HepG2 (cell line): ENCODE results near the gene TBCD. TPM values are rescaled to one million over a fixed set of nuclear protein-coding genes. Genes with fewer than 3 reads are reported as not detected.

Source experiments
- ATF4 ChIP-seq, 2 experiments: fragments of 450-650 bp in 1 of 2; sonication (generic) in 1 of 2; formaldehyde crosslinking; IDR thresholded peaks; 2 replicates each; pipeline versions ENCODE4 v1.5.0 to v1.8.0; 2020 to 2022; ENCODE audit warnings: mild to moderate bottlenecking in 1 of 2, missing genetic modification reagents in 1 of 2
- CREB1 ChIP-seq, 2 experiments: fragments of 450-650 bp in 1 of 2; IDR thresholded peaks; 2 replicates each; pipeline ENCODE4 v1.6.1; 2016 to 2017; ENCODE audit warnings: control low read depth in 1 of 2, mild to moderate bottlenecking in 1 of 2, missing compliant biosample characterization in 1 of 2, missing genetic modification characterization in 1 of 2
- E2F2 ChIP-seq: sonication (generic); formaldehyde crosslinking; IDR thresholded peaks from 2 replicates; pipeline ENCODE4 v1.4.0; 2020; ENCODE audit warnings: missing genetic modification reagents, borderline replicate concordance
- FOXK1 ChIP-seq: sonication (generic); formaldehyde crosslinking; IDR thresholded peaks from 2 replicates; pipeline ENCODE4 v1.4.0; 2020; ENCODE audit warnings: low read depth, missing genetic modification reagents, borderline replicate concordance
- FOXO1 ChIP-seq: sonication (generic); formaldehyde crosslinking; IDR thresholded peaks from 2 replicates; pipeline ENCODE4 v1.4.0; 2020; ENCODE audit warnings: missing genetic modification reagents
- FUBP1 ChIP-seq: sonication (generic); formaldehyde crosslinking; IDR thresholded peaks from 2 replicates; pipeline ENCODE4 v1.5.1; 2020; ENCODE audit warnings: missing genetic modification reagents, mild to moderate bottlenecking, borderline replicate concordance
- IRF9 ChIP-seq: sonication (generic); formaldehyde crosslinking; IDR thresholded peaks from 2 replicates; pipeline ENCODE4 v1.8.0; 2022; ENCODE audit warnings: missing genetic modification reagents, mild to moderate bottlenecking, borderline replicate concordance
- JARID2 ChIP-seq: sonication (generic); formaldehyde crosslinking; IDR thresholded peaks from 2 replicates; pipeline ENCODE4 v1.8.1; 2023; ENCODE audit warnings: missing genetic modification reagents, inconsistent platforms; ENCODE audit not compliant: insufficient replicate concordance
- KMT2B ChIP-seq: IDR thresholded peaks from 2 replicates; pipeline ENCODE4 v1.6.1; 2016; ENCODE audit warnings: missing genetic modification reagents, missing compliant biosample characterization
- MTF1 ChIP-seq: sonication (generic); formaldehyde crosslinking; IDR thresholded peaks from 2 replicates; pipeline ENCODE4 v1.5.0; 2020; ENCODE audit warnings: missing genetic modification reagents
- NCOA2 ChIP-seq: sonication (generic); formaldehyde crosslinking; IDR thresholded peaks from 2 replicates; pipeline ENCODE4 v1.8.0; 2022; ENCODE audit warnings: inconsistent platforms
- NR2F2 ChIP-seq: IDR thresholded peaks from 2 replicates; pipeline ENCODE4 v1.6.1; 2012; ENCODE audit warnings: low read depth, inconsistent platforms, borderline replicate concordance
- NR2F6 ChIP-seq, 2 experiments: IDR thresholded peaks; 2 replicates each; pipeline ENCODE4 v1.6.1; 2016; ENCODE audit warnings: antibody characterized with exemption in 1 of 2, mild to moderate bottlenecking in 1 of 2
- ONECUT2 ChIP-seq: sonication (generic); formaldehyde crosslinking; IDR thresholded peaks from 2 replicates; pipeline ENCODE4 v1.4.0; 2020; ENCODE audit warnings: missing genetic modification reagents
- RBAK ChIP-seq: sonication (generic); formaldehyde crosslinking; IDR thresholded peaks from 2 replicates; pipeline ENCODE4 v1.5.1; 2020; ENCODE audit warnings: mild to moderate bottlenecking, missing genetic modification reagents
- RELA ChIP-seq: sonication (generic); formaldehyde crosslinking; IDR thresholded peaks from 2 replicates; pipeline ENCODE4 v1.4.0; 2020; ENCODE audit warnings: missing genetic modification reagents
- XRCC5 ChIP-seq: fragments of 200-400 bp; formaldehyde crosslinking; optimal IDR thresholded peaks from 2 replicates; pipeline ENCODE3; 2017; ENCODE audit warnings: mild to moderate bottlenecking, low read length
- ZMAT3 ChIP-seq: sonication (generic); formaldehyde crosslinking; conservative IDR thresholded peaks from 2 replicates; pipeline ENCODE4 v1.7.0; 2021; ENCODE audit warnings: missing genetic modification reagents
- ZNF292 ChIP-seq: sonication (generic); formaldehyde crosslinking; IDR thresholded peaks from 2 replicates; pipeline ENCODE4 v1.8.1; 2022; ENCODE audit warnings: mild to moderate bottlenecking, low read depth, missing genetic modification reagents, borderline replicate concordance
- ZNF549 ChIP-seq: sonication (generic); formaldehyde crosslinking; IDR thresholded peaks from 2 replicates; pipeline ENCODE4 v1.5.0; 2020; ENCODE audit warnings: missing genetic modification reagents
- ZNF710 ChIP-seq: sonication (generic); formaldehyde crosslinking; IDR thresholded peaks from 2 replicates; pipeline ENCODE4 v1.5.0; 2020; ENCODE audit warnings: mild to moderate bottlenecking, missing genetic modification reagents, borderline replicate concordance
- ZNF724P ChIP-seq: sonication (generic); formaldehyde crosslinking; IDR thresholded peaks from 2 replicates; pipeline ENCODE4 v1.8.0; 2022; ENCODE audit warnings: missing genetic modification reagents, borderline replicate concordance
- polyA plus RNA-seq, 8 experiments: library from polyadenylated mRNA; depleted of rRNA in 3 of 8; stranded (reverse) in 7 of 8; unstranded in 1 of 8; fragments of >200 nt; fragmentation: Illumina TruSeq in 4 of 8; extraction: Trizol in 4 of 8; gene quantifications; 2 replicates each; pipeline versions ENCODE4 v1.2.1 to v1.2.3, GENCODE V29; 2011 to 2016; ENCODE audit warnings: low read depth in 4 of 8, missing spikeins in 1 of 8, mixed read lengths in 1 of 8; ENCODE audit not compliant: insufficient read depth in 1 of 8
- total RNA-seq, 5 experiments: library from RNA; depleted of rRNA; stranded (reverse); fragments of >200 nt; fragmentation: Illumina TruSeq; extraction: Trizol; gene quantifications; 2 replicates each; pipeline ENCODE4 v1.2.3, GENCODE V29; 2016; ENCODE audit warnings: low read depth in 1 of 5

Gene TBCD
- total and polyA plus RNA-seq, 2 of the 13 experiments (the other 11 are each of a cell fraction or from before 2014, with no cell fraction given): 33.9 to 54.8 TPM

GRCh38 chr17:82889496-82890338 is 137.9 kb downstream of the TBCD start (continued):
- TF ChIP-seq FUBP1 (no peak), CREB1 (IDR thresholded peaks at IDR 0.05) (peak; percentile 81), CREB1 (CRISPR knock-in tag; IDR thresholded peaks at IDR 0.05) (peak; percentile 64), ZNF724P (CRISPR knock-in tag) (no peak), NCOA2 (CRISPR knock-in tag) (no peak; the same call in 1 of the 2 replicates), MTF1 (CRISPR knock-in tag) (no peak), ZNF292 (CRISPR knock-in tag) (peak; percentile 80; the same call in 1 of the 2 replicates), ATF4 (CRISPR knock-in tag; IDR thresholded peaks at IDR 0.05) (no peak), ONECUT2 (CRISPR knock-in tag) (no peak), E2F2 (CRISPR knock-in tag) (no peak), ZNF549 (CRISPR knock-in tag) (no peak), RELA (CRISPR knock-in tag) (no peak), ZMAT3 (0 out of 2 replicates have a peak, but pooled peaks have one; percentile 45), IRF9 (CRISPR knock-in tag) (no peak), FOXO1 (CRISPR knock-in tag) (peak; percentile 54), FOXK1 (CRISPR knock-in tag) (0 out of 2 replicates have a peak, but pooled peaks have one; percentile 38), NR2F6 (IDR thresholded peaks at IDR 0.05) (peak; percentile 95), NR2F6 (CRISPR knock-in tag; IDR thresholded peaks at IDR 0.05) (peak; percentile 92), RBAK (no peak), NR2F2 (peak; percentile 97), KMT2B (CRISPR knock-in tag) (0 out of 2 replicates have a peak, but pooled peaks have one; percentile 10), ZNF710 (CRISPR knock-in tag) (0 out of 2 replicates have a peak, but pooled peaks have one; percentile 7), JARID2 (CRISPR knock-in tag) (peak; percentile 88), XRCC5 (no peak)
